ENCODE measurements around the gene CMTM4.

Gene CMTM4

DNA sequence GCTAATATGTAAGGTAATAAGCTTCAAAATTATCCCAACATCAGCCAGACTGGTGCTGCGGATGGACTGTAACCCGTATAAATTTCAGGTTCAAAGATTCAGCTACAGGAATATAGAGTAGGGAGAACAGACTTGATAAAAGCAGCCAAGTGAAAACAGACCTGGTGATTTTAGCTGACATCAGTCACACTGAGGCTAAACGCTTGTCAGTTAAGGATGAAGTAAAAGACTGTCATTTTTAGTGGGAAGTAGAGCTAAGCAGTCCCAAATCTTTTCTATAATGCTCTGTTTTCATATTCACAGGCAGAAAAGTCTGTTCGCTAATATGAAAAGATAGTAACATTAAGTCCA lies 35.4 kb downstream of the CMTM4 start:
- DNase-seq (ENCODE audit: extremely low read depth, insufficient read length), result no peak
- Histone ChIP-seq H3K27me3 (replicated peaks; ENCODE audit: control insufficient read depth, insufficient read depth, low read length) (no peaks in the 10 kb centered on the region; the same call in 1 of the 2 replicates), H3K4me3 (replicated peaks; ENCODE audit: low read depth, low read length) (no peak overlapping the region), H3K36me3 (ENCODE audit: control insufficient read depth, insufficient read depth, low read length) (no peaks in the 10 kb centered on the region)
- no peak for TF ChIP-seq CTCF (IDR thresholded peaks at IDR 0.05; ENCODE audit: insufficient read depth, low read length, poor library complexity, severe bottlenecking)

DNA sequence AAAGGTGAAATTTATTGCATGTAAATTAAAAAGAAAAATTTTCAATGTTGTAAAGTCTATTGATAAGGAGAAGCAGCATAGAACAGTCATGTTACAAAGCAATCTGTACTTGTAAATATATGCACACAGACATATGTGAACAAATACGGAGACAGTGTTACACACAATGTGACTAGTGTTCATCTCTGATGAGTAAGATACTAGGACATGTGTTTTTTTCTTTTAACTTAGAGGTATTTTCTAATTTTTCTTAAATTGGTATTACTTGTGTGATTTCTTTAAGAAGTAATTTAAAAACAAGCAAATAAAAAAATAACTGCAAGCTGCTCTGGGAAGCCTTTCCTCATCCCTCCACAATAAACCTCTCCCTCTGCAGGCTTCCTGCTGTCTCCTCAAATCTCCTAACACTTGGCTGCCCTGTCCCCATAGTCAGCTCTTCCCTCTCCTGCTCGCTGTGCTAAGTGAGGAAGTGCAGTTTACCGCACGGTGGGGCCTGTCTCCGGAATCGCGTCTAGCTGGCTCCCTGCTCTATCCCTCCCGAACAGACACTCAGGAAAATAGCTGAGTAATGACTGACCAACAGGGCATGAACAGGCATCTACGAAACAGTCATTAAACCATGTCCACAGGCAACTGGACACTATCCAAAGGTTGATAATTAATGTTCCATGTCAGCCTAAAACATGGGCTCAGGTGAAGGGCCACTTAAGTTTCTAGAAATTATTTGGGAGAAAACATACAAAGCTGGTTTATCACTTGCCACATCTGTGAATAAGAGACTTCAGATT lies 35.9 kb downstream of the CMTM4 start:
- DNase-seq (ENCODE audit: extremely low read depth, insufficient read length), result no peak
- Histone ChIP-seq H3K4me3 (replicated peaks; ENCODE audit: low read depth, low read length) (no peak overlapping the region), H3K27me3 (replicated peaks; ENCODE audit: control insufficient read depth, insufficient read depth, low read length) (no peaks in the 10 kb centered on the region; the same call in 1 of the 2 replicates)

DNA sequence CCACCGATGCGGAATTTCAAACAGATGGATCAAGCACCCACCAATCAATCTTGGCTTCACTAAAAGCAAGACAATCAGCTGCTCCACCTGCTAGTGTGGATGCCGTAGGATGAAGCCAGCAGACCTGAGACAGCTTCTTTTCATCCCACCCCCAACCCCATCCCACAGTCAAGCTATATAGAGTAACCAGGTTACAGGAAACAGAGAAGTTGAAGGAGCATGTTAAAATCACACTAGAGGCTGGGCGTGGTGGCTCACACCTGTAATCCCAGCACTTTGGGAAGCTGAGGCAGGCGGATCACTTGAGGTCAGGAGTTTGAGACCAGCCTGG lies 37.7 kb downstream of the CMTM4 start:
- DNase-seq (ENCODE audit: extremely low read depth, insufficient read length), result no peak
- no peak overlapping the region for H3K4me3 ChIP-seq (replicated peaks; ENCODE audit: low read depth, low read length)
- H3K36me3 ChIP-seq (ENCODE audit: control insufficient read depth, insufficient read depth, low read length), result no peaks in the 10 kb centered on the region
- TF ChIP-seq CTCF (IDR thresholded peaks at IDR 0.05; ENCODE audit: insufficient read depth, low read length, poor library complexity, severe bottlenecking), result no peak
- H3K27me3 ChIP-seq (replicated peaks; ENCODE audit: control insufficient read depth, insufficient read depth, low read length), result no peaks in the 10 kb centered on the region; the same call in 1 of the 2 replicates

More for the DNA sequence above, 35.9 kb downstream of the CMTM4 start:
- no peaks in the 10 kb centered on the region for H3K36me3 ChIP-seq (ENCODE audit: control insufficient read depth, insufficient read depth, low read length)
- TF ChIP-seq CTCF (IDR thresholded peaks at IDR 0.05; ENCODE audit: insufficient read depth, low read length, poor library complexity, severe bottlenecking), result no peak

DNA sequence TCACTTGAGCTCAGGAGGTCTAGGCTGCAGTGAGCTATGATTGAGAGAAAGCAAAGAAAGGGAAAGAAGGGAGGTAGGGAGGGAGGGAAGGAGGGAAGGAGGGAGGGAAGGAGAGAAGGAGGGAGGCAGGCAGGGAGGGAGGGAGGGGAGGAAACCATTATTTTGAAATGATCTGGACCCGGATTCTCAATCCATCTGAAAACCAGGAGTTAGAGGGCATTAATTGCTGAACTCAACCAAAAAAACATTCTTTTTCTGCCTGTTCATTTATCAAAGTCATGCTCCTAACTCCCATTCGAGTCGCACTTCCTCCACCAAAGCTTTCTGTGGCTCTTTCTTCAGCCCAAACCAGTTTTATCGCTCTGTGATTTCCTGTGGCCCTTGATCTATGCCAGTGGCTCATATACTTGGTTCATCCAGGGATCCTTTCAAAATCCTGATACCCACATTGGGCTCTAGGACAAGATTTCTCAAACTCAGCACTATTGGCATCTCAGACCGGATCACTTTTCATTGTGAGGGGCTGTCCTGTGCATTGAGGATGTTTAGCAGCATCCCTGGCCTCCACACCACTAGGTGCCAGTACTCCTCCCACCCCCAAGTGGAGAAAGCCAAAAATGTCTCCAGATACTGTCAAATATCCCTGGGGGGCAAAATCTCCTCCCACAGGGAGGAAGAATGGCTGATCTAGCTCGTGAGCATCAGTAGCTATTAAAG lies 38.2 kb downstream of the CMTM4 start:
- no peak overlapping the region for H3K4me3 ChIP-seq (replicated peaks; ENCODE audit: low read depth, low read length)
- TF ChIP-seq CTCF (IDR thresholded peaks at IDR 0.05; ENCODE audit: insufficient read depth, low read length, poor library complexity, severe bottlenecking), result no peak
- no peak for DNase-seq (ENCODE audit: extremely low read depth, insufficient read length)
- no peaks in the 10 kb centered on the region for H3K36me3 ChIP-seq (ENCODE audit: control insufficient read depth, insufficient read depth, low read length)
- no peaks in the 10 kb centered on the region; the same call in 1 of the 2 replicates for H3K27me3 ChIP-seq (replicated peaks; ENCODE audit: control insufficient read depth, insufficient read depth, low read length)

- no peak for DNase-seq (ENCODE audit: extremely low read depth, insufficient read length)
- no peaks in the 10 kb centered on the region for H3K36me3 ChIP-seq (ENCODE audit: control insufficient read depth, insufficient read depth, low read length)
- TF ChIP-seq CTCF (IDR thresholded peaks at IDR 0.05; ENCODE audit: insufficient read depth, low read length, poor library complexity, severe bottlenecking), result no peak
- no peaks in the 10 kb centered on the region; the same call in none of the 2 replicates for H3K27me3 ChIP-seq (replicated peaks; ENCODE audit: control insufficient read depth, insufficient read depth, low read length)
- H3K4me3 ChIP-seq (replicated peaks; ENCODE audit: low read depth, low read length), result no peak overlapping the region
Measured at GRCh38 chr16:66656547-66656946, 40.0 kb downstream of the CMTM4 start.

Data from GM06990 (cell line).